ENCODE measurements around the gene DNAAF3.

- TF ChIP-seq POLR2A (IDR thresholded peaks at IDR 0.05; ENCODE audit: low read depth, low read length) (no peak), TAF1 (IDR thresholded peaks at IDR 0.05; ENCODE audit: borderline replicate concordance, low read depth, low read length) (no peak)
Observed at GRCh38 chr19:55175117-55175867, 8.9 kb upstream of the DNAAF3 start.
